Thyroid gland (tissue), 4 donors: Measurements from ENCODE around the gene SHROOM3.

Experiments
- CTCF ChIP-seq, 6 experiments: fragments of 200-600 bp in 3 of 6; fragments of 450-650 bp in 3 of 6; sonication (generic) in 3 of 6; IDR thresholded peaks; one replicate each; pipeline ENCODE4 v1.5.1; 2016 to 2019; ENCODE audit warnings: antibody characterized with exemption in 6 of 6, mild to moderate bottlenecking in 2 of 6, inconsistent platforms in 1 of 6, moderate library complexity in 1 of 6
- POLR2A ChIP-seq, 2 donors: fragments of 450-650 bp; IDR thresholded peaks; one replicate each; pipeline ENCODE4 v1.6.1; 2017; ENCODE audit warnings: antibody characterized with exemption in 2 of 2, mild to moderate bottlenecking in 2 of 2, moderate library complexity in 1 of 2

DNA sequence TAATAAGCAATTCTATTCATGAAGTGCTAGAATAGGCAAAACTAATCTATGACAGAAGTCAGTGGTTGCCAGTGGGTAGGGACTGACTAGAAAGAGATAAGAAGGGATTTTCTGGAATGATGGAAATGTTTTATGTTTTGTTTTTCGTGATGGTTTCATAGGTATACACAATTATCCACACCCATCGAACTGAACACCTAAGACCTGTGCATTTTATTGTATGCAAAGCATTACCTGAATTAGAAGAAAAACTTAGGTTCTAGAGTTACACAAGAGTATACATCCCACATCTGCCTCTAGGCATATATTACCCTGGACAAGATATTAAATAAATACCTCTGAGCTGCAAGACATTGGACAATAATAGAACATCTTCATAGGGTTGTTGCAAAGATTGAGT lies 257.7 kb downstream of the SHROOM3 start:
- TF ChIP-seq POLR2A (IDR thresholded peaks at IDR 0.05) = no peak
- no peak for TF ChIP-seq CTCF (IDR thresholded peaks at IDR 0.05)
